ELF-1 (cell line): Measurements from ENCODE around the gene ENOPH1.
A peak's percentile ranks its signal among the peaks of the same experiment; 100 is the strongest.
"Not testable (repeated sequence)": the region's sequence is repeated elsewhere in the genome, so short reads cannot be mapped to it uniquely, and the experiment has no call there.

Experiments
- DNase-seq: peaks from one replicate; pipeline ENCODE4 v3.0.0-alpha.2; 2016; ENCODE audit warnings: low read depth, low spot score

Gene ENOPH1

DNA sequence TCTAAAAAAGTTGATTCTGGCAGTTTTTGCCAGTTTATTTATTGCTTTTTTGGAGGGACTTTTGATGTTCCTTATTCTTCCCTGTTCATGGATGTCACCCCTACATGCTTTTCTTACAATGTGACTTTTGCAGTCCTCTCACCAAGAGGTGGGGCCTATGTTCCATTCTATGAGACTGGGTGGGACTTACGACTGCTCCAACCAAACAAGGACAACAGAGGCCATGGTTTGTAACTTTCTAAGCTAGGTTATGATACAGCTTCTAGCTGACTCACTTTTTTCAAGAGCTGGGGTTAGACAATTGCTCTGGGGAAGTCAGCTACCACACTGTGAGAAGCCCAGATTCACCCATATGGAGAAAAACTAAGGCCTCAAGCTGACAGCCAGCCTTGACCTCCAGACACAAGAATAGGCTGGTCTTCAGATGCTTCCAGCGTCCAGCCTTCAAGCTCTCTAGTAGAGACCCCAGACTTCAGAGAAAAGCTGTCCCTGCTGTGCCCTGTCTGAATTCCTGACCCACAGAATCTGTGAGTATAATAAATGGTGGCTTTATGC lies 39.5 kb downstream of the ENOPH1 start:
- no peak for DNase-seq

DNA sequence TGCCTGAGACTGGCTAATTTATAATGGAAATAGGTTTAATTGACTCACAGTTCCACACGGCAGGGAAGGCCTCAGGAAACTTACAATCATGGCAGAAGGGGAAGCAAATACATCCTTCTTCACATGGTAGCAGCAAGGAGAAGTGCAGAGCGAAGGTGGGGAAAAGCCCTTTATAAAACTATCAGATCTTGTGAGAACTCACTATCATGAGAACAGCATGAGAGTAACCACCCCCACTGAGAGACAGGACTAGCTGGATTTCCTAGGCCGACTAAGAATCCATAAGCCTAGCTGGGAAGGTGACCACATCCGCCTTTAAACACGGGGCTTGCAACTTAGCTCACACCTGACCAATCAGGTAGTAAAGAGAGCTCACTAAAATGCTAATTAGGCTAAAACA lies 42.7 kb downstream of the ENOPH1 start:
- DNase-seq, result not testable (repeated sequence)

- no peak for DNase-seq
Measured at GRCh38 chr4:82473621-82474164, 43.3 kb downstream of the ENOPH1 start.

- DNase-seq, result not testable (repeated sequence)
Measured at GRCh38 chr4:82475931-82476330, 45.5 kb downstream of the ENOPH1 start.

DNA sequence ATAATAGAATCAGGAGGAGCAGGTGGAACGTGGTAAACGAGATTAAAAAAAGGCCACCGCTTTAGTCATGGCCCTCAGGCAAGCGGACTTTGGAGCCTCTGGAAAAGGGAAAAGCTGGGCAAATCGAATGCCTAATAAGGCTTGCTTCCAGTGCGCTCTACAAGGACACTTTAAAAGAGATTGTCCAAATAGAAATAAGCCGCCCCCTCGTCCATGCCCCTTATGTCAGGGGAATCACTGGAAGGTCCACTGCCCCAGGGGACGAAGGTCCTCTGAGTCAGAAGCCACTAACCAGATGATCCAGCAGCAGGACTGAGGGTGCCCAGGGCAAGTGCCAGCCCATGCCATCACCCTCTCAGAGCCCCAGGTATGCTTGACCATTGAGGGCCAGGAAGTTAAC lies 47.1 kb downstream of the ENOPH1 start:
- not testable (repeated sequence) for DNase-seq

- DNase-seq, result no peak
Measured at GRCh38 chr4:82479562-82479961, 49.2 kb downstream of the ENOPH1 start.

- DNase-seq, result no peak
Measured at GRCh38 chr4:82480771-82481505, 50.5 kb downstream of the ENOPH1 start.

- DNase-seq, result no peak
Measured at GRCh38 chr4:82481506-82481840, 51.1 kb downstream of the ENOPH1 start.

DNA sequence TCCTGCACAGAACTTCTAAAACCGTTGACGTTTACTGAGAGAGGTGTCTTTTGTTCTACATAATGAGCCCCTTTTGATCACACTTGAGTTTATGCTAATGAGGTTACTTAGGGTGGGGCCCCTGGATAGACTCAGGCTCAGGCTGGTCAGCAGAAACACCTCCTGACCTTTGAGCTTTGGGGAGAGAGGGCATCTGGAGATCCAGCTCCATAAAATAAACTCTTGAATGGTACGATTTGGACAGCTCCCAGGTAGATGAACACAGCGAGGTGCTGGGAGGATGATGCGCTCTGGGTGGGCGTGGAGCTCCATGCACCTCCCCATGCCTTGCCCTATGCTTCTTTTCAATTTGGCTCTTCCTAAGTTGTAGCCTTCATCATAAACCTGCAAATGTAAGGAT lies 52.0 kb downstream of the ENOPH1 start:
- DNase-seq, result no peak

DNA sequence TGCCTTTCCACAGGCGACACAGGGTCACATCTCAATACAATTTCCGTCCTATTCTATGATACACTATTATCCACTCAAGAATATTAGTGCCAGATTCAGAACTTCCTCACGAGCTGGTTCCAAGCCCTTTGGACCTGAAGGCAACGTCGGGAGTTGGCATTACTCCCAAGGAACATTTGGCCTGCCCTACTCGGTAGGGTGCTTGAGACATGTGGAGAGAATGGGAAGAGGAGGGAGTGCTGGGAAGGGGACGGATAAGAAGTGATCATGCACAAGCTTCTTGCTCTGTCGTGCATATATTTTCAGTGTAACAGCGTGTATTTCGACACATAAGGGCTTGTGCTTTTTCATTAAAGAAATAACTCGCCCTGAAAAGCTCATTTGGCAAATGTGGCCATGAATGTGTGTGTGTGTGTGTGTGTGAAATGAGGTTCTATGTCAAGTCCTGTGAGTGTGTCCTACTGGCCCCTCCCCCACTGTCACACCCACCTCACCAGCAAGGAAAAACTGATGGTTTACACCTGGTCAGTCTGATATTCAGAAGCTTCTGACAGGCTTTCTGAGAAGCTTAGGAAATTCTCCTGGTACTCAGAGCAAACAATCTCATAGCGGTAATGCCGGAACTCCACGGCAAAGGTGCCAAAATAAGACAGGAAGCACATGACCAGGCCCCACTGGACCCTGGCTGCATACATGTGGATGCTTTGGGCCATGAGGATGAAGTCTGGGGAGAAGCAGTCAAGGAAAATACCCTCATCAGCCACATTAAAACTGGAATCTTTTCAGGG lies 54.8 kb downstream of the ENOPH1 start:
- no peak for DNase-seq

DNA sequence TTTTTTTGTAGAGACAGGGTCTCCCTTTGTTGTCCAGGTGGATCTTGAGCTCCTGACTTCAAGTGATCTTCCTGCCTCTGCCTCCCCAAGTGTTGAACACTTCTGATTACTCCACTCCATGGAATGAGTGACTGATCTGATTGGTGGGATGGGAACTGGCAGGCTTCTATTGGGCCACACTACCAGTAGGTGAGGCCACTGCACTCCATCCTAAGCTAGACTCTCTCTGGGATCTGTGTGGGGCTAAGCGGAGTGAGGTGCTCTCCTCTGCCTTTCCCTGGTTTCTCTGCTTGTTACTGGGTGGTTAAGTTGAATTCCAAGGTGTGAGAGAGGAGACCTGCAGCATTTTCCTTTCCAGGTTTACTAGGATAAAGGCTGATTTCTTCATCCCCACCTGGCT lies 58.7 kb downstream of the ENOPH1 start:
- DNase-seq, result no peak

- DNase-seq, result no peak
Measured at GRCh38 chr4:82489987-82490386, 59.6 kb downstream of the ENOPH1 start.

GRCh38 chr4:82491251-82491960 lies 61.0 kb downstream of the ENOPH1 start:
- DNase-seq, result peak; percentile 17

DNA sequence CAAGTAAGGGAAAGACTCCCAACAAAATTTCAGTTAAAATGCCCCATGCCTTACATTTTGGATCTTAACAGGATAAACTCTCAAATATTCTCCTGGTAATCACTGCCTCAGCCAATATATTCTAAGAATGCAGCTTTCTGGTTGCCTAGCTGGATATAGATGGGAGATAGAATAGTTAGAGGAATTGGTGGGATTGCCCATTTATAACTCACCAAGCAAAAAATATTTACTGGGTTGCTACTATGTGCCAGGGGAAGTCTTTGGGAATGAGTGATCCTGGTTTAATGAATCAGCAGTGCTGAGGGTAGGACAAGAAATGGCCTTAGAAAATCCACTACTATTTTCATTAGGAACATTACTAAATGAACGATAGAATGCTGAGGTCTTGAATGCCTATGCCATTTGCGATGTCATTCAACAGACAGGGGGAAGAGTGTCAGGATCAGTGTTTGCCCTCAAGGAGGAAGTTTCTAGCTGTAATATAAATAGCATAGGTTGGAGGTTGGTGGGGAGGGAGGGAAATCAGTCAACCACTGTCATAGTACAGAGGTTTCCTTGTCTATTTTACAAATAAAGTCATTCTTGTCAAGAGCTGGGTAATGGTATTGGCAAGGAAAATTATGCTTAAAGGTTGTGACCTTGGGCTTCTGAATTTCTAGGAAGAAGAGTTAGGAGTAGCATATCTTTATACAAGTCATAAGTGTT lies 63.5 kb downstream of the ENOPH1 start:
- DNase-seq, result no peak

DNA sequence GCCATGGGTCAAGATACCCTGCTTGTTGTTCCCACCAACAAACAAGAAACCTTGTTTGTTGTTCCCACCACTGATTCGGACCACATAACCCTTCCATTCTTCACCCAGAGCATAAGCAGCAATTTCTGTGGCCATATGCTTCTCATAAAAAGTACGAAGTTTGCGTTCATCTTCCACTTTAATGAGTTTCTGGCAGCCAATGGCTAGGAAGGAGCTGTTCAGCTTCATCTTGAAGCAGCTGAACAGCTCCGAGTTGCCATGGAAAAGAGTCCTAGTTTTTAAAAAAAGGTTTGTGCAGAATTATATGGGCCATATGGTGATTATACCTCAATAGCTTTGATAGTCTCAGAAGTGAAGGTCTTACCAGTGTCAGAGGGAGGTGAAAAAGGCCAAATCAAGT lies 65.3 kb downstream of the ENOPH1 start:
- DNase-seq, result no peak

- DNase-seq, result no peak
Measured at GRCh38 chr4:82496349-82496748, 66.0 kb downstream of the ENOPH1 start.

- DNase-seq, result no peak
Measured at GRCh38 chr4:82499738-82500434, 69.5 kb downstream of the ENOPH1 start.

GRCh38 chr4:82500435-82501153 lies 70.2 kb downstream of the ENOPH1 start:
- no peak for DNase-seq

DNA sequence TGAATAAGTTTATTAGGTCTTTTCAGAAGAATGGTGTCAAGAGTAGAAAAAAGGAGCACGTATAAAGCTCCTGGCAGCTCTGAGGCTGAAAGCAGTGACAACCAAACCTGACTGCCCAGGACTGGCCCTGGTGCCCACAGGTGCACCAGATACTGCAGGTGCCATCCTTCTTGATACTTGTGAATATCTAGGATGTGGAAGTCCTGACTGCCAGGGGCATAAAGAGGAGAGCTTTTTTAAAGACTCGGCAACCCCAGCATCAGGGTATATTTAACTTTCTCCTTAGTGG lies 70.7 kb downstream of the ENOPH1 start:
- DNase-seq, result no peak

DNA sequence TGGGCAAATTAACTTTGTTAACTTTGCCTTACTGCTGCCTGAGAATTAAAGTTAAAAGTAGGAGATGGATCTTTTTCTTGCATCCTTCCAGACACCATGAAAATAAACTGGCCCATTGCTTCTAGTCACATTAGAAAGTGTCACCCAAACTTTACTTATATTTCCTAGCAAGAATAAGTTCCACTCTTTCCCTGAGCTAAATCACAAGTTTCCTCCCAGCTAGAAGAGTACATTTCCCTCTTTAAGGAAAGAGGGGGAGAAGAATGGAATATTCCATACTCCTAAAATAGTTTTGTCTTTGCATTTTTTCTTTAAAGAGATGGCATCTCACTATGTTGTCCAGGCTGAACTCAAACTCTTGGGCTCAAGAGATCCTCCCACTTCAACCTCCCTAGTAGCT lies 77.6 kb downstream of the ENOPH1 start:
- no peak for DNase-seq
